Naive B cell (primary cell): ENCODE measurements around the gene TAPBP. TPM values are rescaled to one million over a fixed set of nuclear protein-coding genes. Genes with fewer than 3 reads are reported as not detected.

Source experiments
- ATAC-seq, 2 donors: fragments of 150-1000 bp; cut with Tn5 transposase; 2 replicates each; pipeline ENCODE4 v1.10.0; 2021; ENCODE audit warnings: low read depth in 2 of 2, mild to moderate bottlenecking in 2 of 2, moderate library complexity in 2 of 2
- DNase-seq: peaks from one replicate; pipeline ENCODE4 v3.0.0; 2022
- H3K27ac Mint-ChIP-seq, 6 donors: one replicate each; pipeline ENCODE4 v1.8.0; 2020 to 2022; ENCODE audit warnings: mild to moderate bottlenecking in 6 of 6, mixed read lengths in 6 of 6, moderate library complexity in 5 of 6, inconsistent platforms in 2 of 6
- H3K27me3 Mint-ChIP-seq, 3 donors: one replicate each; pipeline ENCODE4 v1.8.0; 2021 to 2022; ENCODE audit warnings: mixed read lengths in 3 of 3, mild to moderate bottlenecking in 1 of 3
- H3K36me3 Mint-ChIP-seq, 2 donors: one replicate each; pipeline ENCODE4 v1.8.0; 2020 to 2022; ENCODE audit warnings: mixed read lengths in 2 of 2, inconsistent platforms in 1 of 2, mild to moderate bottlenecking in 1 of 2
- H3K4me1 Mint-ChIP-seq, 3 donors: one replicate each; pipeline ENCODE4 v1.8.0; 2020 to 2022; ENCODE audit warnings: mixed read lengths in 3 of 3, inconsistent platforms in 1 of 3, mild to moderate bottlenecking in 1 of 3, moderate library complexity in 1 of 3
- H3K4me3 Mint-ChIP-seq, 8 donors: one replicate each; pipeline ENCODE4 v1.8.0; 2020 to 2022; ENCODE audit warnings: mild to moderate bottlenecking in 8 of 8, mixed read lengths in 8 of 8, moderate library complexity in 8 of 8, inconsistent platforms in 2 of 8
- H3K9me3 Mint-ChIP-seq, 7 donors: one replicate each; pipeline ENCODE4 v1.8.0; 2020 to 2022; ENCODE audit warnings: mixed read lengths in 7 of 7, mild to moderate bottlenecking in 5 of 7, inconsistent platforms in 2 of 7, moderate library complexity in 1 of 7
- polyA plus RNA-seq, 6 donors: library from polyadenylated mRNA; unstranded; fragments of 300-500 nt; fragmentation: Illumina TruSeq; gene quantifications; one replicate each; pipeline ENCODE4 v1.2.3, GENCODE V29; 2021; ENCODE audit warnings: low read depth in 6 of 6

Gene TAPBP
- polyA plus RNA-seq, 6 donors from 2014 or later = 450 to 564 (median 508) TPM

DNA sequence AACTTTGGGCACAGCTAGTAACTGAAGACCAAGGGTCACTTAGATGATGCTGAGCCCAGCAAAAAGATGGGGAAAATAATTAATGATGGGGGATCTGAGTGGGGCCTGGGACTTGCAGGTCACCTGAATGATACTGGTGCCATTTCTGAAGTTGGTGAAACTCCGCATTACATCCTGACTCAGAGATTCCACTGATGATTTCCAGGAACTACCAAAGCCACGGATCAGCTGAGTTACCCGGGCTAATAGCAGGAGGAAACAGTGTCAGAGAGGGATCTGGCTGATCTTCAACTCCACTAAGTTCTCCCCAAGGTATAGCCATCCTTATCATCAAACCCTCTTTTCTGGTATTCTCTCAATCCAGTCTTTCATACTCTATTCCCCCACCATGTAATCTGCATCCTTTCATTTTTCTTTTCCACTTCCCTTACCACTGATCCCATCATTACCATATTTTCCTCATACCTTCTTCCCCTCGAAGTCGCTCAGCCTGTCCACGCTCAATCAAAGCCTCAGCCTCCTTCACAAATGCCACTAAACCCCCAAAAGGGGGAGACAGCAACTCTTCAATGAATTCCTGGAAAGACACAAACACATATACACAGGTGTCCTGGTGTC, 62.4 kb downstream of the TAPBP start:
- Mint-ChIP-seq H3K9me3 (no peaks in the 10 kb centered on the region), H3K27me3 (peaks cover 0 to 3% (median 0%) of the 10 kb centered on the region in 3 donors), H3K4me3 (peak overlapping the region in 3 of 8 donors; percentile 35 to 71 (median 66)), H3K4me1 (peaks cover 20 to 40% (median 38%) of the 10 kb centered on the region in 3 donors), H3K27ac (peak overlapping the region in 1 of 6 donors; percentile 74), H3K36me3 (peaks cover 5 to 7% of the 10 kb centered on the region in 2 donors)
- DNase-seq (no peak), ATAC-seq (no peak)

- H3K36me3 Mint-ChIP-seq = peaks cover 5 to 7% of the 10 kb centered on the region in 2 donors
- H3K27me3 Mint-ChIP-seq = peaks cover 0 to 4% (median 0%) of the 10 kb centered on the region in 3 donors
- peak overlapping the region in 5 of 8 donors; percentile 70 to 95 (median 92) for H3K4me3 Mint-ChIP-seq
- DNase-seq = no peak
- H3K4me1 Mint-ChIP-seq = peaks cover 20 to 40% (median 38%) of the 10 kb centered on the region in 3 donors
- no peaks in the 10 kb centered on the region for H3K9me3 Mint-ChIP-seq
- peak overlapping the region in 3 of 6 donors; percentile 29 to 91 (median 87) for H3K27ac Mint-ChIP-seq
- ATAC-seq = no peak
Measured at GRCh38 chr6:33250731-33251130, 63.1 kb downstream of the TAPBP start.

DNA sequence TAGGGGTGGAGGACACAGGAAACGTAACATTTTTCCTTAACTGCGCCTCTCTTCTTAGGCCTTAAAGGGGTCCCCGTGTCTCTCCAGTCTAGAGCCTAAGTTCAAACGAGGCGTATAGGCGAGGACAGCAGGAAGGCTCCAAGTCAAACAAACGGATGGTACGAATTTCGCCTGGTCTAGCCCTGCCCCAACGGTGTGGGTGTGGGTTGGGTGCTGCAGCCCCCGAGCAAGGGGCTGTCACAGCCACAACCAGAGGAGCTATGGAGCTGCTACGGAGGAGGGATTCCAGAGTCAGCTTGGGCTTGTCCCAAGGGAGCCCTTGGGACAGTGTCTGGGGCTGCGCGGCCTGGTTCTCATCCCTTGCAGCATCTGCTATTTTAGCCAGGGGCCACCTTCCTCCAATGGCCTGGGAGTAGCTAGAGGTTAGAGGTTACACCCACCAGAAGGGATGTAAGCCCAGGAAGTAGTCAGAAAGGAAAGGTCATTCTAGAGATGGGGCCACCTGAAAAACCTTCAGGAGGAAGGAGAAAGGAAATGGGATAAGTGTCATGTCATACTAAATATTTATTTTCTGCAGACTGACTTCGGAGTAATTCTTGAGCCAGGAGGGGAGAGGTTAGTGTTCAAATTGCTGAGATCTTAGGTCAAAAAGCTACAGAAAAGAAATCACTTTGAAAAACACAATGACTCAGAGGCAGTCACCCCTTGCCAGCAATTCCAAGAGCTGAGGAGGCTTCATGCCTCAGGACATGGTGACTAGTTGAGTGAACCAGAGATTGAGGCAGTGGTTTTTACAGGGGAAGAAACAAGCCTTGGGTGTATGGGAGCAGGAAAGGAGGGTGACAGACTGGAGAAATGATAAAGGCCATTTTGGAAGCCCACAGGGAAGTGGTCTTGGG, 63.9 kb downstream of the TAPBP start:
- DNase-seq (no peak), ATAC-seq (no peak)
- H3K9me3 Mint-ChIP-seq = no peaks in the 10 kb centered on the region
- peak overlapping the region; percentile 83 to 99 (median 95) for H3K27ac Mint-ChIP-seq
- H3K27me3 Mint-ChIP-seq = peaks cover 0 to 4% (median 0%) of the 10 kb centered on the region in 3 donors
- H3K4me1 Mint-ChIP-seq = peaks cover 20 to 40% (median 38%) of the 10 kb centered on the region in 3 donors
- peaks cover 5 to 7% of the 10 kb centered on the region in 2 donors for H3K36me3 Mint-ChIP-seq
- H3K4me3 Mint-ChIP-seq = peak overlapping the region; percentile 89 to 95 (median 92)

Other genes with a start within 250 kb of the TAPBP start
- gene HLA-DPA1, start 240.4 kb downstream of the TAPBP start, polyA plus RNA-seq = 1,000 to 10,000 TPM; 2,534 to 3,526 (median 2,823) TPM
- 1,000 to 10,000 TPM; 1,951 to 3,267 (median 2,600) TPM for gene HLA-DPB1, start 238.1 kb downstream of the TAPBP start, polyA plus RNA-seq
- under 1 TPM in 2 of 6 donors, not detected in 4; 0.09 to 0.30 TPM for gene COL11A2, start 121.6 kb downstream of the TAPBP start, polyA plus RNA-seq
- gene RXRB, start 113.4 kb downstream of the TAPBP start, polyA plus RNA-seq = 10 to 100 TPM in 1 of 6 donors, 1 to 10 TPM in 5; 2.2 to 10.8 (median 7.4) TPM
- gene SLC39A7, start 113.2 kb downstream of the TAPBP start, polyA plus RNA-seq = 10 to 100 TPM; 15.6 to 26.0 (median 17.6) TPM
- 10 to 100 TPM; 13.8 to 24.1 (median 21.6) TPM for gene HSD17B8, start 109.4 kb downstream of the TAPBP start, polyA plus RNA-seq
- 10 to 100 TPM in 1 of 6 donors, 1 to 10 TPM in 5; 2.8 to 12.1 (median 7.4) TPM for gene RING1, start 105.6 kb downstream of the TAPBP start, polyA plus RNA-seq
- 10 to 100 TPM in 5 of 6 donors, 1 to 10 TPM in 1; 5.3 to 18.9 (median 14.4) TPM for gene VPS52, start 42.2 kb downstream of the TAPBP start, polyA plus RNA-seq
- gene RPS18, start 42.0 kb downstream of the TAPBP start, polyA plus RNA-seq = over 10,000 TPM in 1 of 6 donors, 1,000 to 10,000 TPM in 5; 6,561 to 10,092 (median 8,290) TPM
- gene B3GALT4, start 37.0 kb downstream of the TAPBP start, polyA plus RNA-seq = 10 to 100 TPM; 18.3 to 31.6 (median 22.2) TPM
- 10 to 100 TPM; 50.5 to 78.0 (median 59.3) TPM for gene WDR46, start 24.8 kb downstream of the TAPBP start, polyA plus RNA-seq
- gene PFDN6, start 24.5 kb downstream of the TAPBP start, polyA plus RNA-seq = 10 to 100 TPM; 29.4 to 47.8 (median 41.3) TPM
- 10 to 100 TPM; 15.5 to 39.0 (median 17.2) TPM for gene RGL2, start 15.1 kb downstream of the TAPBP start, polyA plus RNA-seq
- 10 to 100 TPM; 19.2 to 29.9 (median 23.8) TPM for gene ZBTB22, start 3.7 kb upstream of the TAPBP start, polyA plus RNA-seq
- gene DAXX, start 8.9 kb upstream of the TAPBP start, polyA plus RNA-seq = 100 to 1,000 TPM in 3 of 6 donors, 10 to 100 TPM in 3; 61.4 to 140 (median 102) TPM
- under 1 TPM in 3 of 6 donors, not detected in 3; 0.36 to 0.45 (median 0.36) TPM for gene KIFC1, start 77.7 kb upstream of the TAPBP start, polyA plus RNA-seq
- 10 to 100 TPM; 48.9 to 82.3 (median 55.5) TPM for gene PHF1, start 96.9 kb upstream of the TAPBP start, polyA plus RNA-seq
- gene CUTA, start 104.0 kb upstream of the TAPBP start, polyA plus RNA-seq = 100 to 1,000 TPM; 237 to 281 (median 263) TPM
- gene SYNGAP1, start 106.0 kb upstream of the TAPBP start, polyA plus RNA-seq = 1 to 10 TPM in 1 of 6 donors, under 1 TPM in 4, not detected in 1; 0.25 to 1.9 (median 0.48) TPM
- gene ZBTB9, start 140.5 kb upstream of the TAPBP start, polyA plus RNA-seq = 1 to 10 TPM; 4.8 to 9.7 (median 7.0) TPM